Measurements from ENCODE around the gene RABGAP1L. TPM values are rescaled to one million over a fixed set of nuclear protein-coding genes. Genes with fewer than 3 reads are reported as not detected.

The RABGAP1L gene
- total RNA-seq, 2 donors from 2014 or later, result 148 to 174 TPM

DNA sequence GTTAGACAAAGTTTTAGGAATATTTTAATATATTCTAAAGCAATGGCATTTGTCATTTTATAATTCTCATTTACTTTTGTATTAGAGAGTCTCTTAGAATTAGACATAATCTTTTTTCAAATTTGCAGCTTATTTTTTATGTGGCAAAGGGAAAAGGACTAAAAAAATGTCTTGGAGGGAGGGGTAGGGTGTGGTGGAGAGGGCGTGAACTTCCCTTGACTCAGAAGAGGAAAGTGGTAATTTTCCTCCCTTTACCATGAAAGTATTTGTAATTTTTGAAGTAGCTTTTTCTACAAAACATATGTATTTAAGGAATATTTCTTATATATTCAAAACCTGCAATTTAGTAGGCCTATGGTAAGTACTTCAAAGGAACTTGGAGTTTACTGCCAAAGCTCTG lies 6.9 kb upstream of the RABGAP1L start:
- Histone ChIP-seq H3K36me3 (no peaks in the 10 kb centered on the region), H3K27me3 (no peaks in the 10 kb centered on the region), H3K4me3 (no peak overlapping the region), H3K9me3 (no peaks in the 10 kb centered on the region), H3K4me1 (peaks cover 0 to 7% of the 10 kb centered on the region in 2 donors), H3K27ac (no peak overlapping the region)
- TF ChIP-seq, protein P1, sequence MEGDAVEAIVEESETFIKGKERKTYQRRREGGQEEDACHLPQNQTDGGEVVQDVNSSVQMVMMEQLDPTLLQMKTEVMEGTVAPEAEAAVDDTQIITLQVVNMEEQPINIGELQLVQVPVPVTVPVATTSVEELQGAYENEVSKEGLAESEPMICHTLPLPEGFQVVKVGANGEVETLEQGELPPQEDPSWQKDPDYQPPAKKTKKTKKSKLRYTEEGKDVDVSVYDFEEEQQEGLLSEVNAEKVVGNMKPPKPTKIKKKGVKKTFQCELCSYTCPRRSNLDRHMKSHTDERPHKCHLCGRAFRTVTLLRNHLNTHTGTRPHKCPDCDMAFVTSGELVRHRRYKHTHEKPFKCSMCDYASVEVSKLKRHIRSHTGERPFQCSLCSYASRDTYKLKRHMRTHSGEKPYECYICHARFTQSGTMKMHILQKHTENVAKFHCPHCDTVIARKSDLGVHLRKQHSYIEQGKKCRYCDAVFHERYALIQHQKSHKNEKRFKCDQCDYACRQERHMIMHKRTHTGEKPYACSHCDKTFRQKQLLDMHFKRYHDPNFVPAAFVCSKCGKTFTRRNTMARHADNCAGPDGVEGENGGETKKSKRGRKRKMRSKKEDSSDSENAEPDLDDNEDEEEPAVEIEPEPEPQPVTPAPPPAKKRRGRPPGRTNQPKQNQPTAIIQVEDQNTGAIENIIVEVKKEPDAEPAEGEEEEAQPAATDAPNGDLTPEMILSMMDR (IDR thresholded peaks at IDR 0.05), result no peak
- DNase-seq (ENCODE audit: low spot score), result no peak

DNA sequence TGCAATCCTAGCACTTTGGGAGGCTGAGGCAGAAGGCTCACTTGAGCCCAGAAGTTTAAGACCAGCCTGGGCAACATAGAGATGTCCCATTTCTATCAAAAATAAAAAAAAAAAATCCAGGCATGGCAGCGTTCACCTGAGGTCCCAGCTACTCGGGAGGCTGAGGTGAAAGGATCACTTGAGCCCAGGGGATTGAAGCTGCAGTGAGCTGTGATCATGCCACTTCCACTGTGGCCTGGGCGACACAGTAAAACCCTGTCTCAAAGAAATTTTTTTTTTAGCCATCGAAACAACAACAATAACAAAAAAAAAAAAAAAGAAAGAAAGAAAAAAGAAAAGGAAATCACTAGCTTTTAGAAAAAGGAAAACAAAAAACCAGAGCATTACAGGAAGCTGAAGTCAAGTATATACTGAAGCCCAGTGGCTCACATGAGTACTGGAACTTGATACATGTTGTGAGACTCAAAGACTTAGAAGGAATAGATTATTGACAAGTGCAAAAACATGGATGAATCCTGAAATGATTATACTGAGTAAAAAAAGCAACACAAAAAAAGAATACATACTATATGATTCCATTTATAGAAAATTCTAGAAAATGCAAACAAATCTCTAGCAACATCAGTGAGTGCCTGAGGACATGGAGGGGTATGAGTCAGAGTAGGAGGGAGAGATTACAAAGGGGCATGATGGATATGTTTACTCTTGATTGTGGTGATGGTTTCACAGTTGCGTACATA lies 6.1 kb upstream of the RABGAP1L start:
- TF ChIP-seq, protein P1 (IDR thresholded peaks at IDR 0.05), result no peak
- Histone ChIP-seq H3K4me3 (no peak overlapping the region), H3K27me3 (no peaks in the 10 kb centered on the region), H3K27ac (no peak overlapping the region), H3K9me3 (no peaks in the 10 kb centered on the region), H3K4me1 (peaks cover 0 to 9% of the 10 kb centered on the region in 2 donors), H3K36me3 (no peaks in the 10 kb centered on the region)
- no peak for DNase-seq (ENCODE audit: low spot score)

DNA sequence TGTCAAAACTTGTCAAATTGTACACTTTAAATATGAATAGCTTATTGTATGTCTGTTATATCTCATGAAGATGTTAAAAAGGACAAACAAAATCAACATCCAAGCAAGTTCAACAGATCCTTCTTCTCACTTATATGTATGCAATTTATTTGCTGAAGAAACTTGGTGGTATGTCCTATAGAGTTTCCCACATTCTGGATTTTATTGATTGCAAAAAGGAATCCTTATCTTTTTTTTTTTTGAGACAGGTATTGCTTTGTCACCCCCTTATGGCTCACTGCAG lies 5.6 kb upstream of the RABGAP1L start:
- Histone ChIP-seq H3K27me3 (no peaks in the 10 kb centered on the region), H3K27ac (no peak overlapping the region), H3K9me3 (no peaks in the 10 kb centered on the region), H3K4me1 (peaks cover 0 to 14% of the 10 kb centered on the region in 2 donors), H3K36me3 (no peaks in the 10 kb centered on the region), H3K4me3 (no peak overlapping the region)
- TF ChIP-seq, protein P1 (IDR thresholded peaks at IDR 0.05), result no peak
- no peak for DNase-seq (ENCODE audit: low spot score)

DNA sequence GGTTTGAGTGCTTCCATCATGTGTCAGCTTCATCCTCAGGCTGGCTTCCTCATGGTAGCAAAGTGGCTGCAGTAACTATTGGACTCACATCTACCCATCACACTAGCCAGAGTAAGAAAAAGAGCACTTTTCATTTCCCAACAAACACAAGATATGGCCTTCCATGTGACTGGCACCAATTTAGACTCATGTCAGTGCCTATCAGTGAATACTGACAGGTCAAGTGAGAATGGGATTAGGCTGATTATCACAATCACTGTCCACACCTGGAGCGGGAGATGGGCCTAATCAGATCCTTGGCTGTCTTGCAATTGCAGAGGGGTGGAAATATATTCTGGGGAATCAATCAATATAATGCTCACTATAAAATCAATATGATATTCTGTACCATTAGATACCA lies 2.9 kb upstream of the RABGAP1L start:
- no peaks in the 10 kb centered on the region for H3K9me3 ChIP-seq
- TF ChIP-seq, protein P1 (IDR thresholded peaks at IDR 0.05), result no peak
- H3K27me3 ChIP-seq, result no peaks in the 10 kb centered on the region

DNA sequence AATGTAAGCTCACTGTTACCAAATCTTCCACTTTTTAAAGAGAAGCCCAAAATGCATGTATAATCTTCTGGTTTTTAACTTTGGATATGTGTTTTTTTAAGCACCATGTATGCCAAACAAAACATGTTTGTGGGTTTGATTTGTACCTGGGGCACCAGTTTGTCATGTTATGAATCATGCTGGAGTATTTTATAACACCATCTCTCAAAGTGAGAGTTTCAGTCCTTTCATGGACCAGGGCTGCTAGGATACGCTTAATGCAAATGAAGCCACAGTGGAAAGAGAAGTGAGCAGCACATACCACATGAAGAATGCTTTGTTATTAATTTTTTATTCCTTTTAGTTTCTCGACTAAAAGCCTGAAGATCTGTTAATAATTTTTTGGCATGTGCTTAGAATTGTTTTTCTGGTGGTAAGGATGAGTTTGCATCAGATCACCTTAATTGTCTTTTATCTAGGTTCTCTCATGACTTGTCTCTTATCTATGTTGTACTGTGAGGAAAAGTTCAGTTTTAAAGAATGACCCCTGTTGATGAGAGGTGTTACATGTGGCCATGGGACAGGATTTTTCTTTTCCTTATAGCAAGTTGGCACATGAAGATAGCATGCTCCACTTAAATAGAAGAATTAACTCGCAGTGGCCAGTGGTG lies 2.0 kb upstream of the RABGAP1L start:
- Histone ChIP-seq H3K9me3 (no peaks in the 10 kb centered on the region), H3K27me3 (no peaks in the 10 kb centered on the region), H3K4me3 (no peak overlapping the region), H3K36me3 (no peaks in the 10 kb centered on the region), H3K4me1 (peaks cover 0 to 20% of the 10 kb centered on the region in 2 donors), H3K27ac (no peak overlapping the region)
- TF ChIP-seq, protein P1 (IDR thresholded peaks at IDR 0.05), result no peak
- no peak for DNase-seq (ENCODE audit: low spot score)

More for the DNA sequence above, 2.9 kb upstream of the RABGAP1L start:
- Histone ChIP-seq H3K36me3 (no peaks in the 10 kb centered on the region), H3K4me3 (no peak overlapping the region), H3K4me1 (peaks cover 0 to 20% of the 10 kb centered on the region in 2 donors), H3K27ac (no peak overlapping the region)
- DNase-seq (ENCODE audit: low spot score), result no peak
